BLaER1 (cell line): ENCODE data around the gene ARHGEF12.

Experiments
- H3K27ac ChIP-seq: shearing (Covaris generic); formaldehyde crosslinking; 2 replicates; pipeline ENCODE4 v1.8.1; 2022
- H3K27me3 ChIP-seq: shearing (Covaris generic); formaldehyde crosslinking; 2 replicates; pipeline ENCODE4 v1.8.1; 2022
- H3K36me3 ChIP-seq: shearing (Covaris generic); formaldehyde crosslinking; 2 replicates; pipeline ENCODE4 v1.8.1; 2022
- H3K4me1 ChIP-seq: shearing (Covaris generic); formaldehyde crosslinking; 2 replicates; pipeline ENCODE4 v1.8.1; 2022
- H3K4me2 ChIP-seq: shearing (Covaris generic); formaldehyde crosslinking; 2 replicates; pipeline ENCODE4 v1.8.1; 2022
- H3K4me3 ChIP-seq: shearing (Covaris generic); formaldehyde crosslinking; 2 replicates; pipeline ENCODE4 v1.8.1; 2022
- H3K9ac ChIP-seq: shearing (Covaris generic); formaldehyde crosslinking; 2 replicates; pipeline ENCODE4 v1.8.1; 2022
- H3K9me3 ChIP-seq: shearing (Covaris generic); formaldehyde crosslinking; 2 replicates; pipeline ENCODE4 v1.8.1; 2022
- H4K20me1 ChIP-seq: shearing (Covaris generic); formaldehyde crosslinking; 2 replicates; pipeline ENCODE4 v1.8.1; 2022
- Cebpa-rat ChIP-seq: shearing (Covaris generic); IDR thresholded peaks from 2 replicates; pipeline ENCODE4 v1.8.1; 2022

The ARHGEF12 gene

DNA sequence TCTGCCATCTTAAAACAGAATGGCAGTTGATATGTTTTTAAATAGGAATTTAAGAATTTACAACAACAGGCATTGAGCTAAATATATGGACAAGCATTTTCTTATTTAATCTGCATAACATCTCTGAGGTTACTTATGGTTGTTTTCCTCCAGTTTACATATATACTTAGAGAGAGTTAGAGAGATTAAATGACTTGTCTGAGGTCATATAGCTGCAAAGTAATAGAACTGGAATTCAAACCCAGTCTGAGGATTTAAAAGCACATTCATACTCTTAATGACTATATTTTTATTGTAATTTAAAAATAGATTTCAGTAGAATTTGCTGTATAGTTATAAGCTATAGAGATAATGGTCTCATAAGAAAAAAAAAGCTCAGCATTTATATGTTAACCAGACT is 93.9 kb downstream of the ARHGEF12 start:
- Histone ChIP-seq H3K9ac (no peak overlapping the region), H3K27ac (no peak overlapping the region), H3K36me3 (peaks cover 23% of the 10 kb centered on the region), H4K20me1 (no peaks in the 10 kb centered on the region), H3K4me1 (peaks cover 20% of the 10 kb centered on the region), H3K27me3 (no peaks in the 10 kb centered on the region), H3K9me3 (no peaks in the 10 kb centered on the region), H3K4me2 (no peak overlapping the region), H3K4me3 (no peak overlapping the region)
- no peak for TF ChIP-seq Cebpa-rat

DNA sequence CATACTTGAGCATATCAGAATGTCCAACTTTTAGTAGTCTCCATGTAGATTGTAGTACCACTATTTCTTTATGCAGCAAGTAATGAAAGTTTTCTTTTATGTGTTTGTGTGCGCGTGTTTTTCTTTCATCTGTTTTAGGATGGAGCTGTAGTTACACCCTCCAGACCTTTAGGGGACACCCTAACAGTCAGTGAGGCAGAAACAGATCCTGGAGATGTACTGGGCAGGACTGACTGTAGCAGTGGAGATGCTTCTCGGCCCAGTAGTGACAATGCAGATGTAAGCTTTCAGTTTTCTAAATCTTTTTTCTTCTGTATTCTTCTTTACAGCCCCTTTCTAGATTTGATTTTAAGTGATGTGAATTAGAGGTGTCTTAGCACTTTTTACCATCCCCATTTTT is 95.4 kb downstream of the ARHGEF12 start:
- no peaks in the 10 kb centered on the region for H4K20me1 ChIP-seq
- TF ChIP-seq Cebpa-rat, result no peak
- H3K27ac ChIP-seq, result no peak overlapping the region
- H3K9ac ChIP-seq, result no peak overlapping the region
- peak overlapping the region; percentile 1; the same call in 1 of the 2 replicates for H3K4me2 ChIP-seq
- peaks cover 11% of the 10 kb centered on the region; the same call in 1 of the 2 replicates for H3K4me1 ChIP-seq
- H3K9me3 ChIP-seq, result no peaks in the 10 kb centered on the region
- H3K4me3 ChIP-seq, result no peak overlapping the region
- H3K27me3 ChIP-seq, result no peaks in the 10 kb centered on the region
- peaks cover 22% of the 10 kb centered on the region for H3K36me3 ChIP-seq

DNA sequence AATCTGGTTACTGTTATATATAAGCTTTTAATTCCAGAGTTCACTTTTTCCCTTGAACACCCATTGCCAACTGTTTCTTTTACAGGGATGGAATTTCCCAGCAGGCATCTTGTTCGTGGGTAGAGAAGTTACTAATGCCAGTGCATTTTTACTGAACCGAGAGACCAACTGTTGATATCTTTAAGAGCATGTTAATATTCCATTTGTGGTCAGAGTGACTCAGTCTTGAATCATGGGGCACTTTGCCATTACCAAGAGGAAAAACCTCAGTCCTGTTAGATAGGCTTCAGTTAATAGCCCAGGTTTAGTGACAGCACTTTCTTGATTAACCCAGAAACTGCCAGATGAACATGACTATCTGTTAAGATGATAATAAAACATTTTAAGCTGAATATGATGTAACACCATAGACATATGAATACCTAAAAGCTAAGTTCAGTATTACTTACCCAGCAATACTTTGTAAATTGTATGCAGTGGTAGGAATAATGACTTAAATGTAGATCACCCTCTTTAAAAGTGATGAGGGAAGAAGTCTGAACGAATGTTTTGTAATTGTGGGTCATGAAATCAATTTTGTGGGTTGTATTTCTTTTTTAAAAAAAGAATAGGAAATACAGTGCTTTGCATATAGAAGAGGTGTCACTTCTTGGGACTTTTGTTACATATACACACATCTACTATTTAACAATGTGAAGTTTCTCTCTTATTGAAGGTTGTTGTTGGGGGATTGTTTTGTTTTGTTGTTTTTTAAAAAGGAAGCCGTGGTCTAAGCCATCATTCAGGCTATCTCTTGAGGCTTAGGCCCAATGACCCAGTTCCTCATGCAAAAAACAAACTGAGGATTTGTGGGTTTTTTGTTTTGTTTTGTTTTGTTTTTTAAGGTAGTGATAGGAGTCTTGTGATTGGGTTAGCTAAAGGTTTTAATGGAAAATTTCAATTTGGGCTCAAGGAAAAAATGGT is 96.1 kb downstream of the ARHGEF12 start:
- H3K36me3 ChIP-seq, result peaks cover 22% of the 10 kb centered on the region
- no peak overlapping the region for H3K9ac ChIP-seq
- peak overlapping the region; percentile 1; the same call in 1 of the 2 replicates for H3K4me2 ChIP-seq
- no peaks in the 10 kb centered on the region for H4K20me1 ChIP-seq
- no peaks in the 10 kb centered on the region for H3K27me3 ChIP-seq
- no peak for TF ChIP-seq Cebpa-rat
- H3K4me1 ChIP-seq, result peaks cover 11% of the 10 kb centered on the region; the same call in 1 of the 2 replicates
- H3K27ac ChIP-seq, result no peak overlapping the region
- no peaks in the 10 kb centered on the region for H3K9me3 ChIP-seq
- H3K4me3 ChIP-seq, result no peak overlapping the region

- Histone ChIP-seq H3K36me3 (peaks cover 39% of the 10 kb centered on the region), H3K9me3 (no peaks in the 10 kb centered on the region)
Observed at GRCh38 chr11:120441592-120441991, 105.4 kb downstream of the ARHGEF12 start.

DNA sequence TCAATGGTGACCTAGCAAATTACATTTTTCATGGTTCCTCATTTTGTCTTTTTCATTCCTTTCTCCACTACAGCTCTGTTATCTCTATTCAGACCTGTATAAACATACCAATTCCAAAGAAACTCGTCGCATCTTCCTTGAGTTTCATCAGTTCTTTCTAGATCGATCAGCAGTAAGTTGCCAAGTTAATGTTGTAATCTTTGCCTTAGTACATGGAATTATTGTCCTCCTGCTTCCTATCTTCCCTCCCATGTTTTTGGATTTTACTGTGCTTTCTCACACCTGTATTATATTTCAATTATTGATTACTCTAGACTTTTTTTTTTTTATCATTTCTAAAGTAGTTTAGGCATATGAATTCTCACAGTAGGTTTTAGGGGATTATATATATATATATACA is 105.8 kb downstream of the ARHGEF12 start:
- Histone ChIP-seq H3K9me3 (no peaks in the 10 kb centered on the region), H4K20me1 (no peaks in the 10 kb centered on the region), H3K4me1 (no peaks in the 10 kb centered on the region), H3K4me2 (no peak overlapping the region), H3K4me3 (no peak overlapping the region), H3K9ac (no peak overlapping the region), H3K27ac (no peak overlapping the region), H3K36me3 (peaks cover 43% of the 10 kb centered on the region), H3K27me3 (no peaks in the 10 kb centered on the region)
- no peak for TF ChIP-seq Cebpa-rat

More at GRCh38 chr11:120441592-120441991, 105.4 kb downstream of the ARHGEF12 start:
- Histone ChIP-seq H4K20me1 (no peaks in the 10 kb centered on the region), H3K9ac (no peak overlapping the region), H3K4me2 (no peak overlapping the region), H3K27me3 (no peaks in the 10 kb centered on the region), H3K27ac (no peak overlapping the region), H3K4me1 (no peaks in the 10 kb centered on the region), H3K4me3 (no peak overlapping the region)
- no peak for TF ChIP-seq Cebpa-rat

DNA sequence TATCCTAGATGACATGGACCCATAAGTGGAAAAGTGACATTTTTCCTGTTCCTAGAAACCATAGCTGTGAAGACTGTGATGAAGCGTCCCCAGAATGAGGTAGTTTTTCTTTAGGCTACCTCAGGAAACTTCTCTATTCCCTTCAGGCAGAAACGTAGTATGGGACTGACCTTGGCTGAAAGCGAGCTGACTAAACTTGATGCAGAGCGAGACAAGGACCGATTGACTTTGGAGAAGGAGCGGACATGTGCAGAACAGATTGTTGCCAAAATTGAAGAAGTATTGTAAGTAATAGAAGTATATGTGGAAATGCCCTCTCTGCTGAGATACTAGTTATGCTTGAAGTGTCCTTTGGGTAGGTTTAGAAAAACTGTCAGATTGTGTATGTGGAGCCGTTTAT is 110.6 kb downstream of the ARHGEF12 start:
- H3K27ac ChIP-seq, result no peak overlapping the region
- no peak overlapping the region for H3K4me2 ChIP-seq
- H4K20me1 ChIP-seq, result no peaks in the 10 kb centered on the region
- TF ChIP-seq Cebpa-rat, result no peak
- H3K9me3 ChIP-seq, result no peaks in the 10 kb centered on the region
- H3K4me1 ChIP-seq, result no peaks in the 10 kb centered on the region
- H3K27me3 ChIP-seq, result no peaks in the 10 kb centered on the region
- peaks cover 82% of the 10 kb centered on the region for H3K36me3 ChIP-seq
- H3K4me3 ChIP-seq, result no peak overlapping the region
- no peak overlapping the region for H3K9ac ChIP-seq

- H3K4me3 ChIP-seq, result no peak overlapping the region
- no peaks in the 10 kb centered on the region for H3K4me1 ChIP-seq
- H3K27me3 ChIP-seq, result no peaks in the 10 kb centered on the region
- no peaks in the 10 kb centered on the region for H3K9me3 ChIP-seq
- no peak overlapping the region for H3K4me2 ChIP-seq
- peaks cover 87% of the 10 kb centered on the region for H3K36me3 ChIP-seq
- no peak overlapping the region for H3K9ac ChIP-seq
- no peaks in the 10 kb centered on the region for H4K20me1 ChIP-seq
- no peak overlapping the region for H3K27ac ChIP-seq
- no peak for TF ChIP-seq Cebpa-rat
Observed at GRCh38 chr11:120448240-120448639, 112.0 kb downstream of the ARHGEF12 start.

- H4K20me1 ChIP-seq, result no peaks in the 10 kb centered on the region
- no peak for TF ChIP-seq Cebpa-rat
- H3K9ac ChIP-seq, result no peak overlapping the region
- no peak overlapping the region for H3K27ac ChIP-seq
- no peaks in the 10 kb centered on the region for H3K27me3 ChIP-seq
- H3K4me1 ChIP-seq, result no peaks in the 10 kb centered on the region
- H3K4me3 ChIP-seq, result no peak overlapping the region
- no peak overlapping the region for H3K4me2 ChIP-seq
- peaks cover 77% of the 10 kb centered on the region for H3K36me3 ChIP-seq
- H3K9me3 ChIP-seq, result no peaks in the 10 kb centered on the region
Observed at GRCh38 chr11:120455487-120455886, 119.3 kb downstream of the ARHGEF12 start.

DNA sequence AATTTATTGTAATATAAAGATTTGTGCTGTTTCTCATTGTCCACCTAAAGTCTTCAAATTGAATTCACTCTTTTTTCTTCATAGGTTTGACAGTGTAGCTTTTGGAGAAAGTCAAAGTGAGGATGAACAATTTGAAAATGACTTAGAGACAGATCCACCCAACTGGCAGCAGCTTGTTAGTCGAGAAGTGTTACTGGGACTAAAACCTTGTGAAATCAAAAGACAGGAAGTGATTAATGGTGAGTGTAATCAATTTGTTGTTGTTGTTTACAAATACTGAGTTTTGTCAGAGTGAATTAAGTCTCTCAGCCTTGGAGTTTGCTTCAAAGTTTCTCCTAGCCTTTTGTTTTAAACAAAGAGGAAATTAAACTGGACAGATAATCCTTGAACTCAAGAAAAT is 121.8 kb downstream of the ARHGEF12 start:
- Histone ChIP-seq H3K9ac (no peak overlapping the region), H3K27ac (no peak overlapping the region), H3K4me1 (no peaks in the 10 kb centered on the region), H3K4me3 (no peak overlapping the region), H3K27me3 (no peaks in the 10 kb centered on the region), H3K36me3 (peaks cover 77% of the 10 kb centered on the region), H3K9me3 (no peaks in the 10 kb centered on the region), H3K4me2 (no peak overlapping the region), H4K20me1 (no peaks in the 10 kb centered on the region)
- TF ChIP-seq Cebpa-rat, result no peak

DNA sequence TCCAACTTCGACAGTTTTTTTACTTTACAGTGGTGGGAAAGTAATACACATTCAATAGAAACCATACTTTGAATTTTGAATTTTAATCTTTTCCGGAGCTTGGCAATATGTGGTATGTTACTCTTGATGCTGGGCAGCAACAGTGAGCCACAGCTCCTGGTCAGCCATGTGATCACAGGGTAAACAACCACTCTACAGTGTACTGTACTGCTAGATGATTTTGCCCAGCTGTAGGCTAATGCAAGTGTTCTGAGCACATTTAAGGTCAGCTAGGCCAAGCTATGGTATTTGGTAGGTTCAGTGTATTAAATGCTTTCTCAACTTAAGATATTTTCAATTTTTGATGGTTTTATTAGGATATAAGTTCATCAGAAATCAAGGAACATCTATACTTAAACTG is 126.6 kb downstream of the ARHGEF12 start:
- no peaks in the 10 kb centered on the region for H3K9me3 ChIP-seq
- no peak overlapping the region for H3K27ac ChIP-seq
- no peak overlapping the region for H3K4me2 ChIP-seq
- H4K20me1 ChIP-seq, result peaks cover 10% of the 10 kb centered on the region; the same call in 1 of the 2 replicates
- peaks cover 13% of the 10 kb centered on the region for H3K4me1 ChIP-seq
- H3K4me3 ChIP-seq, result no peak overlapping the region
- H3K27me3 ChIP-seq, result no peaks in the 10 kb centered on the region
- peaks cover 73% of the 10 kb centered on the region for H3K36me3 ChIP-seq
- H3K9ac ChIP-seq, result no peak overlapping the region
- TF ChIP-seq Cebpa-rat, result no peak
